AG10803 (cell line): ENCODE measurements around the gene TAX1BP3.

Experiments used
- DNase-seq: peaks from one replicate; pipeline ENCODE4 v3.0.0; 2010; ENCODE audit warnings: low read depth
- H3K4me3 ChIP-seq: 2 replicates; pipeline ENCODE4 v1.5.1; 2011; ENCODE audit warnings: mild to moderate bottlenecking, low read length, control low read depth
- TF ChIP-seq, protein P1 (sequence below): conservative IDR thresholded peaks from 2 replicates; pipeline ENCODE4 v1.5.1; 2011; ENCODE audit warnings: mild to moderate bottlenecking, low read length, control low read depth, inconsistent platforms

TAX1BP3 gene

DNA sequence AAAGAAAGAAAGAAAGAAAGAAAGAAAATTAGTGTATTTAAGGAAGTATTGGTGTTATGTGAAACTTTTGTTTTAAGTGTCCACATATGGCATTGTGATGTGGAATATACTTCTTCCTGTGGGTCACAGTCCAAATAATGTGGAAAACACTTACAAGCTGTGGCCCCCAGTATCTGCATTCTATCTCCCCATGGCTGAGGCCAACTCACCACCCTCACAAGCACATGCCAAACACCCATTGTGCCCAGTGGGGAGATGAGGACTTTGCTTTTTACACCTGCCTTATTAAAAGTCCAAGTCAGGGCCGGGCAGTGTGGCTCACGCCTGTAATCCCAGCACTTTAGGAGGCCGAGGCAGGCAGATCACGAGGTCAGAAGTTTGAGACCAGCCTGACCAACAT is 31.6 kb upstream of the TAX1BP3 start:
- H3K4me3 ChIP-seq, result no peak overlapping the region
- TF ChIP-seq, protein P1, sequence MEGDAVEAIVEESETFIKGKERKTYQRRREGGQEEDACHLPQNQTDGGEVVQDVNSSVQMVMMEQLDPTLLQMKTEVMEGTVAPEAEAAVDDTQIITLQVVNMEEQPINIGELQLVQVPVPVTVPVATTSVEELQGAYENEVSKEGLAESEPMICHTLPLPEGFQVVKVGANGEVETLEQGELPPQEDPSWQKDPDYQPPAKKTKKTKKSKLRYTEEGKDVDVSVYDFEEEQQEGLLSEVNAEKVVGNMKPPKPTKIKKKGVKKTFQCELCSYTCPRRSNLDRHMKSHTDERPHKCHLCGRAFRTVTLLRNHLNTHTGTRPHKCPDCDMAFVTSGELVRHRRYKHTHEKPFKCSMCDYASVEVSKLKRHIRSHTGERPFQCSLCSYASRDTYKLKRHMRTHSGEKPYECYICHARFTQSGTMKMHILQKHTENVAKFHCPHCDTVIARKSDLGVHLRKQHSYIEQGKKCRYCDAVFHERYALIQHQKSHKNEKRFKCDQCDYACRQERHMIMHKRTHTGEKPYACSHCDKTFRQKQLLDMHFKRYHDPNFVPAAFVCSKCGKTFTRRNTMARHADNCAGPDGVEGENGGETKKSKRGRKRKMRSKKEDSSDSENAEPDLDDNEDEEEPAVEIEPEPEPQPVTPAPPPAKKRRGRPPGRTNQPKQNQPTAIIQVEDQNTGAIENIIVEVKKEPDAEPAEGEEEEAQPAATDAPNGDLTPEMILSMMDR, result no peak
- no peak for DNase-seq

DNA sequence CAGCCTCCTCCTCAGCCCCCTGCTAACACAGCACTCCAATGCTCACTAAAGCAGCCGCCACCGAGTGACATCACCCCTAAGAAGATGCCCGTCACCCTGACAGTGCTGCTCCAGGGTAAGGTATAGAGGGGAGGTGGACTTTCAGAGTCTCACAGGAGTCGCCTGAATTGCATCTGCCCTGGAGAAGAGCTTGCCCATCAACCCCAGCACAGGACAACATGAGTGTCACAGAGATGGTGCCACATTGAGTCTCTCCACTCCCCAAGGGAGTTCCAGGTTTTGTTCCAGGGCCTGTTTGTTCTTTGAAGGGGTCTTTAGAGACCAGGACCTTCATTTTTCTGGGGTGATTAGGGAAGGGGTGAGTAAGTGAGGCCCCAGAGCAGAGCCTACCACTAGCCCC is 29.8 kb upstream of the TAX1BP3 start:
- no peak overlapping the region for H3K4me3 ChIP-seq
- TF ChIP-seq, protein P1, result no peak
- no peak for DNase-seq

DNA sequence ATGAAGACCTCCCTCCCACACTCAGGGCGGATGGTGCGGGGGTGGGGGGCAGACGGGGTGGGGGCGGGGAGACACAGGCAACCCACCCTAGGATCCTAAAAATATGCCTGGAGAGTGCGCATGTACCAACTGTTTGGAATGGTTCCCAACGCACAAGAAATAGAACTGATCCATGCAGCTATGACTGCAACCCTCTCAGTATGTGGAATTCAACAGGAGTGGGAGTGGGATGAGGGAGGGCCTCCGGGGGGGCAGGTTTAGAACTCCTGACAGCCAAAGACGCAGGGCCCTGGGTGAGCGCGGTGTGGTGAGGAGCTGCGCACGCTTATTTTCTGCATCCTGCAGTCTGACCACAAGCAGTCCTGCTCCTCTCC is 28.7 kb upstream of the TAX1BP3 start:
- TF ChIP-seq, protein P1, result no peak
- no peak overlapping the region for H3K4me3 ChIP-seq
- no peak for DNase-seq

DNA sequence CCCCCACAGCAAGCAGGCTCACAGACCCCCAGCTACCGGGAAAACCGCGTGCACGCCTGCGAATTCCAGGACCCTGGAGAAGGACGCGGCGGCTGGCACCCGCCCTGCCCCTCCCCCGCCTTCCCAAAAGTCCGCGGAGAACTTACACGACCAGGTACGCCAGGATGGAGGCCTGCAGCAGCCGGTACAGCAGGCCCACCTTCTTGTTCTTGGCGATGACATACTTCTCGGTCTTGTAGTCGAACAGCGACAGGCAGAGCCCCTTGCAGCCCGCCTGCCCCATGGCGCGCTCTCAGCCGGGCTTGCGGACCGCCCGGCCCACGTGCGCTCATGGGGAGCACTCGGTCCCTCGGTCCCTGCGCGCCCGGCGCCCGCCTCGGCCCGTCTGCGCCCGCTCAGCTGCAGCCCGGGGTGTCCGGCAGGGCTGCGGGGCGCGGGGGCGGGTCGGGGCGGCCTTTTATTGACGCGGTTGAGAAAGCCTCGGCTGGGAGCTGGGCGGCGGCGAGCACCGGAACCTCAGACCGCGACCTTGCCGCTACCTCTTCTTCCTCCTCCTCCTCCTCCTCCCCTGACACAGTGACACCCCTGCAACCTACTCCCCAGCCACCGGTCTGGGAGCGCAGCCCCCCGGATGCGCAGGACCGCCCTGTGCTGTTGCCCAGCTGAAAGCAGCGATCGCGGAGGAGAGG is 27.5 kb upstream of the TAX1BP3 start, which contains the start of gene P2RX5:
P2RX5 (minus strand) TSS at position 433 of the 689 bp plus-strand sequence; CDS start at position 283, 150 bp downstream.
- H3K4me3 ChIP-seq, result peak within 1 kb of the TSS; percentile 64
- TF ChIP-seq, protein P1, result no peak
- peak; percentile 13 for DNase-seq

DNA sequence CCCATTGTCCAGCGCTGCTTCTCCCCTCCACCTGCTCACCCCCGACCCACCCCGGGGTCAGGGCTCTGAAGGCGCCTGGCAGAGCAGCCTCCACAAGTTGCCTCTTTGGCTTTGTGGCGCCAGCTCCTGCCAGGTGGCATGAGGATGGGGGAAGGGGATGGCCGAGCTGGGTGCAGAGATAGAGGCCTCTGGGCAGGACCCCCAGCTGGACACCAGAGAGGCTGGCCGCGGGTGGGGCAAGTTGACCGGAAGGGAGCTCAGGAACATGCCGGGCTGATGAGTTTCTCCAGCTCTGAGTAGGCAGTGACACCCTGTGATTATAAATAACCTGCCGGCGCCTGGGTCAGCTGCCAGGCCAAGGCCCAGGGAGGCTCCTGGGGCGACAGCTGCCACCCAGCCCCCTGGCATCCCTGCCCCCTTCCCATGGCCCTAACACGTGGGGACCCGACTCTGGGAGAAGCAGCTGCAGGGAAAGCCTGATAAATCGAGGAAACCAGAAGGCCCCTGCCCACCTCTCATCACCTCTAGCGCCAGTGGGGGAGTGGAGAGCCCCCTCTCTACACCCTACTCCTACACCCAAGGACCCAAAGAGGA is 26.8 kb upstream of the TAX1BP3 start:
- TF ChIP-seq, protein P1, result no peak
- H3K4me3 ChIP-seq, result peak overlapping the region; percentile 64
- DNase-seq, result no peak

DNA sequence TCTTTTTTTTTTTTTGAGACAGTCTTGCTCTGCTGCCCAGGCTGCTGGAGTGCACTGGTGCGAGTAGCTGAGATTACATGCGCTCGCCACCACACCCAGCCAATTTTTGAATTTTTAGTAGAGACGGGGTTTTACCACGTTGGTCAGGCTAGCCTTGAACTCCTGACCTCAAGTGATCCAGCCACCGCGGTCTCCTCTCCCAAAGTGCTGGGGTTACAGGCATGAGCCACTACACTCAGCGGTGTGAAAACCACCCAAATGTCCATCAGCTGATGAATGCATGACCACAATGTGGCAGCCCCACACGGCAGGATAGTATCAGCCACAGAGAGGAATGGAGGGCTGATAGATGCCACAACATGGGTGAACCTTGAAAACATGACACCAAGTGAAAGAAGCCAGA is 25.5 kb upstream of the TAX1BP3 start:
- no peak overlapping the region for H3K4me3 ChIP-seq
- no peak for DNase-seq
- TF ChIP-seq, protein P1, result no peak

DNA sequence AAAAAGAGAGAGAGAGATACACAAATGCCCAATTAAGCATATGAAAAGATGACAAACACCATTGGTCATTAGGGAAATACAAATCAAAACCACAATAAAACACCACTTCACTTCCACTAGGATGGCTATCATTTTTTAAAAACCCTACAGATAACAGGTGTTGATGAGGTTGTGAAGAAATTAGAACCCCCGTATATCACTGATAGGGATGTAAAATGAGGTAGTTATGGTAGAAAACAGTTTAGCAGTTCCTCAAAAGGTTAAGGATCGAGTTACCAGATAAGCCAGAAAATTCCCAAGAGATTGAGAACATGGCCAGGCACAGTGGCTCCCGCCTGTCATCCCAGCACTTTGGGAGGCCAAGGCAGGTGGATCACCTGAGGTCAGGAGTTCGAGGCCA is 24.8 kb upstream of the TAX1BP3 start:
- TF ChIP-seq, protein P1, result no peak
- no peak overlapping the region for H3K4me3 ChIP-seq
- DNase-seq, result no peak
